ENCODE data around the gene CAMSAP2.

CAMSAP2 gene

GRCh38 chr1:200890818-200891773, 152.4 kb downstream of the CAMSAP2 start:
- POLR2A ChIA-PET (ENCODE audit: low non-redundant PET), result interaction anchor here (0.6 to 1.3 kb wide), 2 partner anchors 14 to 233 kb away, joined by 3 to 4 read pairs; no protein-coding TSS in a partner anchor
- H3K27ac ChIP-seq, result peak overlapping the region; percentile 74
- peak; percentile 67 for DNase-seq (ENCODE audit: low spot score)
- CTCF ChIA-PET, result interaction anchor here (0.6 to 1.8 kb wide), 11 partner anchors 10 to 134 kb away, joined by 3 to 11 read pairs (median 5); partner anchors contain the start of gene KIF21B
- TF ChIP-seq, protein P1, sequence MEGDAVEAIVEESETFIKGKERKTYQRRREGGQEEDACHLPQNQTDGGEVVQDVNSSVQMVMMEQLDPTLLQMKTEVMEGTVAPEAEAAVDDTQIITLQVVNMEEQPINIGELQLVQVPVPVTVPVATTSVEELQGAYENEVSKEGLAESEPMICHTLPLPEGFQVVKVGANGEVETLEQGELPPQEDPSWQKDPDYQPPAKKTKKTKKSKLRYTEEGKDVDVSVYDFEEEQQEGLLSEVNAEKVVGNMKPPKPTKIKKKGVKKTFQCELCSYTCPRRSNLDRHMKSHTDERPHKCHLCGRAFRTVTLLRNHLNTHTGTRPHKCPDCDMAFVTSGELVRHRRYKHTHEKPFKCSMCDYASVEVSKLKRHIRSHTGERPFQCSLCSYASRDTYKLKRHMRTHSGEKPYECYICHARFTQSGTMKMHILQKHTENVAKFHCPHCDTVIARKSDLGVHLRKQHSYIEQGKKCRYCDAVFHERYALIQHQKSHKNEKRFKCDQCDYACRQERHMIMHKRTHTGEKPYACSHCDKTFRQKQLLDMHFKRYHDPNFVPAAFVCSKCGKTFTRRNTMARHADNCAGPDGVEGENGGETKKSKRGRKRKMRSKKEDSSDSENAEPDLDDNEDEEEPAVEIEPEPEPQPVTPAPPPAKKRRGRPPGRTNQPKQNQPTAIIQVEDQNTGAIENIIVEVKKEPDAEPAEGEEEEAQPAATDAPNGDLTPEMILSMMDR (conservative IDR thresholded peaks at IDR 0.05; ENCODE audit: low read depth), result peak; percentile 38

DNA sequence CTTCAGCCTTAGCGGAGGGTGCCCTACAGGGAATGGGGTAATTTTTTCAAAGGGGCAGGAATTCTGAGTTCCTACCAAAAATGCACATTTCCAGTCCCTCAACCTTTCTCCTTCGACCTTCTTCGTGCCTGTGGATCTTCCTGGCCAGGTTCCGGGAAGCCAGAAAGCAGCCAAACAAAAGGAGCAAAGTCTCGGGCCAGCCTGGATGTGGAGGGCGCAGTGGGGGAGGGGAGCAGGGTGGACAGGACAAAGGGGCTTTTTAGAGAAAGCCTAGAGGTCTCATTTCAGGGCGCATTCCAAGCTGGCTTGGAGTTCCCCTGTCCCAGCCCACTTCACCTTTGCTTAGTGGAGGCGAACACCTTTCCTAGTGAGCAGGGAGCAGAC, 153.1 kb downstream of the CAMSAP2 start:
- ChIA-PET CTCF (interaction anchor here (0.7 to 1.8 kb wide), 5 partner anchors 26 to 133 kb away, joined by 5 to 9 read pairs (median 5); partner anchors contain the start of gene KIF21B), POLR2A (ENCODE audit: low non-redundant PET) (interaction anchor here (1.3 kb wide), 1 partner anchor 14 kb away, joined by 4 read pairs; no protein-coding TSS in a partner anchor)
- peak overlapping the region; percentile 74 for H3K27ac ChIP-seq
- no peak for DNase-seq (ENCODE audit: low spot score)
- TF ChIP-seq, protein P1 (conservative IDR thresholded peaks at IDR 0.05; ENCODE audit: low read depth), result no peak

- no peak for DNase-seq (ENCODE audit: low spot score)
- CTCF ChIA-PET, result interaction anchor here (0.5 to 1.8 kb wide), 5 partner anchors 25 to 243 kb away, joined by 3 to 9 read pairs (median 4); no protein-coding TSS in a partner anchor
- POLR2A ChIA-PET (ENCODE audit: low non-redundant PET), result no interaction called here
- TF ChIP-seq, protein P1 (conservative IDR thresholded peaks at IDR 0.05; ENCODE audit: low read depth), result no peak
- H3K27ac ChIP-seq, result peak overlapping the region; percentile 45
Measured at GRCh38 chr1:200892546-200892945, 153.9 kb downstream of the CAMSAP2 start.

DNA sequence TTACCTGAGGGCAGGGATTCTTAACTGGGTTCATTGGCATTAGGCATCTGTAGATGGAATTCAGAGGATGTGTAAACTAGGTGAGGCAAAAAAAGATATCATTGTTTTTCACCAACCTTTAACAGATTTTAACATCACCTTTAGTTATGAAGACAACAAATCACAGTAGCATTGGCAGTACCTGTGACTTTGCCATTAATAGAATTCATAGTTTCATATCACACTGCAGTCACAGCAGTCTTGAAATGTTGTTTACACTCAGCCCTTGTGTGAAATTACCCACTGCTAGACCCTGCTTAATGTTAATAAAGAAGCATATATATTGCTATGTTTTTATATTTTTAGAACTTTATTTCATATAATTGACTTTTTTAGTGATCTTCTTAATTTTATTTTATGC, 154.3 kb downstream of the CAMSAP2 start:
- TF ChIP-seq, protein P1 (conservative IDR thresholded peaks at IDR 0.05; ENCODE audit: low read depth), result no peak
- ChIA-PET CTCF (interaction anchor here (0.5 to 1.2 kb wide), 3 partner anchors 24 to 218 kb away, joined by 3 to 4 read pairs (median 3); no protein-coding TSS in a partner anchor), POLR2A (ENCODE audit: low non-redundant PET) (no interaction called here)
- peak overlapping the region; percentile 96 for H3K27ac ChIP-seq
- DNase-seq (ENCODE audit: low spot score), result no peak

GRCh38 chr1:200893411-200893901, 154.8 kb downstream of the CAMSAP2 start:
- DNase-seq (ENCODE audit: low spot score), result no peak
- peak overlapping the region; percentile 96 for H3K27ac ChIP-seq
- TF ChIP-seq, protein P1 (conservative IDR thresholded peaks at IDR 0.05; ENCODE audit: low read depth), result no peak
- ChIA-PET CTCF (interaction anchor here (0.6 to 1.3 kb wide), 4 partner anchors 24 to 220 kb away, joined by 3 to 4 read pairs (median 3); no protein-coding TSS in a partner anchor), POLR2A (ENCODE audit: low non-redundant PET) (interaction anchor here (0.7 kb wide), 1 partner anchor 190 kb away, joined by 3 read pairs; no protein-coding TSS in a partner anchor)
